ENCODE measurements around the gene SLC27A5. TPM values are rescaled to one million over a fixed set of nuclear protein-coding genes. Genes with fewer than 3 reads are reported as not detected.
A peak's percentile ranks its signal among the peaks of the same experiment; 100 is the strongest.
"Not testable (repeated sequence)": the region's sequence is repeated elsewhere in the genome, so short reads cannot be mapped to it uniquely, and the experiment has no call there.

SLC27A5 gene
- polyA plus RNA-seq, 1 donor, result 8.5 TPM

DNA sequence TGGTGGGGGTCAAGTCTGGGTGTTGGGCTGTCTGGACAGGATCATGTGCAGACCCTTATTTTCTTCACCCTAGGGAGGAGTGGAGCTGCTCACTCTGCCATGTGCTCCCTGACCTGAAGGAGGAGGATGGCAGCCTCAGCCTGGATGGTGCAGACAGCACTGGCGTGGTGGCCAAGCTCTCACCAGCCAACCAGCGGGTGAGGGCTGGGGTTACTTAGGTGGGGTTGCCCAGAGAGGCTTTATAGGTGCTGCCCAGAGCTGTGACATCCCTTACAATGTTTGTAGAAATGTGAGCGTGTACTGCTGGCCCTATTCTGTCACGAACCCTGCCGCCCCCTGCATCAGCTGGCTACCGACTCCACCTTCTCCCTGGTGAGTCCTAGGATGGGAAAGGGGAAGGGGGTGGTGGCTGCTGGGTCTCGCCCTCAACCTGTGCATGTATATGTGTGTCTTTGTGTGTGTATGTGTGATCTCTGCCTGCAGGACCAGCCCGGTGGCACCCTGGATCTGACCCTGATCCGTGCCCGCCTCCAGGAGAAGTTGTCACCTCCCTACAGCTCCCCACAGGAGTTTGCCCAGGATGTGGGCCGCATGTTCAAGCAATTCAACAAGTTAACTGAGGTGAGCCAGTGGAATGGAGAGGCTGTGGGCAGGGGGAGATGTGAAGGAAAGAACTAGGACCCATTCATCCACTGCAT lies 38.0 kb upstream of the SLC27A5 start:
- DNase-seq, result no peak
- Histone ChIP-seq H3K4me1 (ENCODE audit: control insufficient read depth, insufficient read depth, low read length) (peaks cover 26% of the 10 kb centered on the region), H3K4me3 (ENCODE audit: low read length) (no peak overlapping the region), H3K27ac (ENCODE audit: low read length) (no peak overlapping the region), H3K27me3 (ENCODE audit: control insufficient read depth, insufficient read depth, low read length) (no peaks in the 10 kb centered on the region), H3K36me3 (ENCODE audit: control insufficient read depth, insufficient read depth, low read length) (peaks cover 81% of the 10 kb centered on the region), H3K9me3 (ENCODE audit: control insufficient read depth, low read depth, low read length) (no peaks in the 10 kb centered on the region)
- no CpG with 5 or more reads among the region's 11 CpGs for WGBS (ENCODE audit: insufficient coverage, low lambda C conversion rate)

GRCh38 chr19:58548859-58549663 lies 37.3 kb upstream of the SLC27A5 start:
- peaks cover 81% of the 10 kb centered on the region for H3K36me3 ChIP-seq (ENCODE audit: control insufficient read depth, insufficient read depth, low read length)
- no peaks in the 10 kb centered on the region for H3K27me3 ChIP-seq (ENCODE audit: control insufficient read depth, insufficient read depth, low read length)
- DNase-seq, result no peak
- no CpG with 5 or more reads among the region's 20 CpGs for WGBS (ENCODE audit: insufficient coverage, low lambda C conversion rate)
- H3K9me3 ChIP-seq (ENCODE audit: control insufficient read depth, low read depth, low read length), result no peaks in the 10 kb centered on the region
- no peak overlapping the region for H3K27ac ChIP-seq (ENCODE audit: low read length)
- H3K4me3 ChIP-seq (ENCODE audit: low read length), result no peak overlapping the region
- H3K4me1 ChIP-seq (ENCODE audit: control insufficient read depth, insufficient read depth, low read length), result peaks cover 24% of the 10 kb centered on the region

GRCh38 chr19:58547323-58548312 lies 35.8 kb upstream of the SLC27A5 start:
- Histone ChIP-seq H3K27ac (ENCODE audit: low read length) (no peak overlapping the region), H3K27me3 (ENCODE audit: control insufficient read depth, insufficient read depth, low read length) (no peaks in the 10 kb centered on the region), H3K36me3 (ENCODE audit: control insufficient read depth, insufficient read depth, low read length) (peaks cover 70% of the 10 kb centered on the region), H3K4me3 (ENCODE audit: low read length) (no peak overlapping the region), H3K4me1 (ENCODE audit: control insufficient read depth, insufficient read depth, low read length) (peaks cover 17% of the 10 kb centered on the region), H3K9me3 (ENCODE audit: control insufficient read depth, low read depth, low read length) (no peaks in the 10 kb centered on the region)
- no peak for DNase-seq
- WGBS (ENCODE audit: insufficient coverage, low lambda C conversion rate), result no CpG with 5 or more reads among the region's 18 CpGs

DNA sequence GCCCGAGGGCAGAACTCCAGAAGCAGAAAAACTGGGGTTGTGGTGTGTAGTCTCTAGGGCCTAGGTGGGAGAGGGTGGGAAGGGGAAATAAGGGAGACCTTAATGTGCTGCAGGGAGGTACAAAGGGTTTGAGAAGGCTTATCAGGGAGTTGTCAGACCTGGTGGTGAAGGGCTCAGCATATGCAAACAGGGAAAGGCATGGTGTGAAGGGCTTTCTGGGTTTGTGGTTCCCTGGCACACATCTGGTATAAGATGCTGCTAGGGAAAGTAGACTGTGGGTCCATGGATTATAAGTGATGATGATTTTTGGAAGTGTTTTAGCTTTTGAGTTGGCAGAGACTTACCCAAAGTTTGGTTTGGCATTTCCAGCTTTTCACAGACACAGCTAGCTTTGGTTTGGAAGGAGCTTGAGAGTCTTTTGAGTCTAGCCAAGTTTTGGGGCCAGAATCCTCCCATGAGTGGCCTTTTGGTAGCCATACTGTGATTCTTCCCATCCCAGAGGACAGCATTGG lies 34.3 kb upstream of the SLC27A5 start:
- peaks cover 55% of the 10 kb centered on the region for H3K36me3 ChIP-seq (ENCODE audit: control insufficient read depth, insufficient read depth, low read length)
- no peaks in the 10 kb centered on the region for H3K9me3 ChIP-seq (ENCODE audit: control insufficient read depth, low read depth, low read length)
- no peak overlapping the region for H3K27ac ChIP-seq (ENCODE audit: low read length)
- peak overlapping the region; percentile 90 for H3K4me3 ChIP-seq (ENCODE audit: low read length)
- no peaks in the 10 kb centered on the region for H3K27me3 ChIP-seq (ENCODE audit: control insufficient read depth, insufficient read depth, low read length)
- no peak for DNase-seq
- 0% methylated on average over 1 of the region's 1 CpG for WGBS (ENCODE audit: insufficient coverage, low lambda C conversion rate)
- H3K4me1 ChIP-seq (ENCODE audit: control insufficient read depth, insufficient read depth, low read length), result peaks cover 17% of the 10 kb centered on the region

- Histone ChIP-seq H3K27me3 (ENCODE audit: control insufficient read depth, insufficient read depth, low read length) (peaks cover 2% of the 10 kb centered on the region), H3K27ac (ENCODE audit: low read length) (peak overlapping the region; percentile 31), H3K36me3 (ENCODE audit: control insufficient read depth, insufficient read depth, low read length) (peaks cover 49% of the 10 kb centered on the region), H3K9me3 (ENCODE audit: control insufficient read depth, low read depth, low read length) (no peaks in the 10 kb centered on the region), H3K4me3 (ENCODE audit: low read length) (peak overlapping the region; percentile 90), H3K4me1 (ENCODE audit: control insufficient read depth, insufficient read depth, low read length) (peaks cover 17% of the 10 kb centered on the region)
- no CpG with 5 or more reads among the region's 21 CpGs for WGBS (ENCODE audit: insufficient coverage, low lambda C conversion rate)
- no peak for DNase-seq
Observed at GRCh38 chr19:58545286-58546018, 33.7 kb upstream of the SLC27A5 start.

GRCh38 chr19:58544591-58545285 lies 32.9 kb upstream of the SLC27A5 start:
- WGBS (ENCODE audit: insufficient coverage, low lambda C conversion rate), result no CpG with 5 or more reads among the region's 92 CpGs
- DNase-seq, result peak in 1 of 2 donors; percentile 68
- H3K9me3 ChIP-seq (ENCODE audit: control insufficient read depth, low read depth, low read length), result no peaks in the 10 kb centered on the region
- H3K27ac ChIP-seq (ENCODE audit: low read length), result peak overlapping the region; percentile 99
- H3K4me1 ChIP-seq (ENCODE audit: control insufficient read depth, insufficient read depth, low read length), result peaks cover 17% of the 10 kb centered on the region
- peak overlapping the region; percentile 90 for H3K4me3 ChIP-seq (ENCODE audit: low read length)
- H3K36me3 ChIP-seq (ENCODE audit: control insufficient read depth, insufficient read depth, low read length), result peaks cover 42% of the 10 kb centered on the region
- H3K27me3 ChIP-seq (ENCODE audit: control insufficient read depth, insufficient read depth, low read length), result peaks cover 4% of the 10 kb centered on the region

DNA sequence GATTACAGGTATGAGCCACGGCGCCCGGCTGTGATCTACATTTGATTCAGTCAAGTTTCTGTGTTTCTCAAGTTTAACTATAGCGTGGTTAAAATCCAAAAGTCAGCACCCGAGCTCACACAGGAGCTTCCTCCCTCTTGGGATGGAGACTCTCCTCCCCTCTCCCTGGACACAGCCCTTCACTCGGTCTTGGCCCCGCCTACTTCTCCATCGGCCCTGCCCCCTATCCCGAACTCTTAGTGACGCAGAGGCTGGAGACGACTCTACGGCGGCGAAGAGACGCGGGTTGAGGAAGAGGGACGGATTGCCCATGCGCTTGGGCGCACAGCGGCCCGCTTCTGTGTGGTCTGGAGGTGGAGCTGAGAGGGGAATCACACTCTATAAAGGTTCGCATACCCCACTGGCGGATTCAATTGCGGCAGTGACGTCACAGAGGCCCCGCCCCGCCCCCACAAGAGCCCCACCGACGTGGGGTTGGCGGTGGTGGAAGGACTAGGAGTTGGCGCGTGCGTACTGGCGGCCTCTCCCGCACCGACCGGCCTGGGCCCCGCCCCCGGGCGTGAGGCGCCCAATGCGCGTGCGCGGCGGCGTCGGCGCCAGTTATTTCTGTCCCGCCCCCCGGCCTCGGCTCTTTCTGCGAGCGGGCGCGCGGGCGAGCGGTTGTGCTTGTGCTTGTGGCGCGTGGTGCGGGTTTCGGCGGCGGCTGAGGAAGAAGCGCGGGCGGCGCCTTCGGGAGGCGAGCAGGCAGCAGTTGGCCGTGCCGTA lies 32.2 kb upstream of the SLC27A5 start, which contains the start of gene TRIM28:
Gene TRIM28, plus strand, starts transcription at position 239 of the 765 bp plus-strand sequence. CDS start 694 bp downstream, outside the sequence.
- WGBS (ENCODE audit: insufficient coverage, low lambda C conversion rate), result no CpG with 5 or more reads among the region's 73 CpGs

DNA sequence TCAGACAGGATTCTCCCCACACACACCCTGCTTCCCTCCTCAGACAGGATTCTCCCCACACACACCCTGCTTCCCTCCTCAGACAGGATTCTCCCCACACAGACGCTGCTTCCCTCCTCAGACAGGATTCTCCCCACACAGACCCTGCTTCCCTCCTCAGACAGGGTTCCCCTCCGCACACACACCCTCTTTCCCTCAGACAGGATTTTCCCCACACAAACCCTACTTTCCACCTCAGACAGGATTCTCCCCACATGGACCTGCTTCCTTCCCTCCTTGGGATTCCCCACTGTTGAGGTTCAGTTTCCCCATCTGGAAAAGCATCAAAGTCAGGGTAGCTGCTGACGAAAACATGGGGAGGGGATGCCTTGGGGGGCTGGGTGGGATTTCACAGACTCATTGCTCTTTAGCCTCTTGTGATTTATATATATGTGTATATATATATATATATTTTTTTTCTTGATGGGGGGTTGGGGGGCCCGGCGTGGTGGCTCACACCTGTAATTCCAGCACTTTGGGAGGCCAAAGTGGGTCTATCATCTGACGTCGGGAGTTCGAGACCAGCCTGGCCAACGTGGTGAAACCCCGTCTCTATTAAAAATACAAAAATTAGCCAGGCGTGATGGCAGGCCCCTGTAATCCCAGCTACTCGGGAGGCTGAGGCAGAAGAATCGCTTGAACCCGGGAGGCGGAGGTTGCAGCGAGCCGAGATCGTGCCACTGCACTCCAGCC lies 31.0 kb upstream of the SLC27A5 start:
- H3K9me3 ChIP-seq (ENCODE audit: control insufficient read depth, low read depth, low read length); H3K27me3 ChIP-seq (ENCODE audit: control insufficient read depth, insufficient read depth, low read length); H3K4me3 ChIP-seq (ENCODE audit: low read length); DNase-seq: not testable (repeated sequence)
- Histone ChIP-seq H3K4me1 (ENCODE audit: control insufficient read depth, insufficient read depth, low read length) (peaks cover 25% of the 10 kb centered on the region), H3K27ac (ENCODE audit: low read length) (peak overlapping the region; percentile 99), H3K36me3 (ENCODE audit: control insufficient read depth, insufficient read depth, low read length) (peaks cover 22% of the 10 kb centered on the region)
- WGBS (ENCODE audit: insufficient coverage, low lambda C conversion rate), result no CpG with 5 or more reads among the region's 18 CpGs

More for the DNA sequence above, 32.2 kb upstream of the SLC27A5 start, which contains the start of gene TRIM28:
- Histone ChIP-seq H3K36me3 (ENCODE audit: control insufficient read depth, insufficient read depth, low read length) (peaks cover 34% of the 10 kb centered on the region), H3K27ac (ENCODE audit: low read length) (peak within 1 kb of the TSS; percentile 99), H3K4me1 (ENCODE audit: control insufficient read depth, insufficient read depth, low read length) (peaks cover 17% of the 10 kb centered on the region), H3K9me3 (ENCODE audit: control insufficient read depth, low read depth, low read length) (no peaks in the 10 kb centered on the region), H3K4me3 (ENCODE audit: low read length) (peak within 1 kb of the TSS; percentile 90), H3K27me3 (ENCODE audit: control insufficient read depth, insufficient read depth, low read length) (peaks cover 8% of the 10 kb centered on the region)
- peak; percentile 98 to 99 for DNase-seq

Measured in large intestine (tissue), 3 donors.